ENCODE results near the gene TBC1D10B. TPM values are rescaled to one million over a fixed set of nuclear protein-coding genes. Genes with fewer than 3 reads are reported as not detected.

Gene TBC1D10B
- total and polyA plus RNA-seq, 2 of the 8 experiments (the other 6 are each of a cell fraction or from before 2014, with no cell fraction given) = 15.4 to 28.6 TPM

- ChIA-PET CTCF (ENCODE audit: partially characterized antibody) (interaction anchor here (0.5 to 3.5 kb wide), 7 partner anchors 10 to 160 kb away, joined by 3 to 20 read pairs (median 4); partner anchors contain the start of gene TBC1D10B), POLR2A (ENCODE audit: partially characterized antibody) (interaction anchor here (0.6 to 7.9 kb wide), 24 partner anchors 8 to 578 kb away, joined by 3 to 79 read pairs (median 6); partner anchors contain the start of genes ALDOA, TBC1D10B, ZNF48 and ZNF747)
Observed at GRCh38 chr16:30354423-30355143, 15.7 kb downstream of the TBC1D10B start.

More at GRCh38 chr16:30354423-30355143, 15.7 kb downstream of the TBC1D10B start:
- peak overlapping the region; percentile 51 to 93 (median 81) for H3K4me3 ChIP-seq (ENCODE audit: extremely low read depth in 1 of 4, insufficient read depth in 2 of 4, low read depth in 3 of 4, low read length in 4 of 4)
- 6% methylated on average over 25 of the region's 36 CpGs; no CpG with 5 or more reads in 1 of the 2 experiments for WGBS, 2 experiments (ENCODE audit: extremely low coverage in 1 of 2, insufficient coverage in 1 of 2, insufficient read length in 1 of 2, insufficient replicate concordance in 2 of 2, low coverage in 1 of 2, low lambda C conversion rate in 2 of 2, missing lambda C conversion rate in 1 of 2)
- peaks cover 14 to 37% (median 31%) of the 10 kb centered on the region in 4 experiments for H3K36me3 ChIP-seq (ENCODE audit: control insufficient read depth in 2 of 4, insufficient read depth in 4 of 4, low read length in 3 of 4)
- no peak overlapping the region for H2AFZ ChIP-seq (ENCODE audit: low read length)
- DNase-seq (ENCODE audit: low read depth in 1 of 2, low spot score in 2 of 2) (no peak), FAIRE-seq (no peak)
- H3K18ac ChIP-seq (ENCODE audit: extremely low read depth, low read length) = 0 out of 2 replicates have a peak overlapping the region, but pooled peaks have one; percentile 88
- H3K9me3 ChIP-seq (ENCODE audit: insufficient read depth in 2 of 2, low read depth in 1 of 2, low read length in 1 of 2) = no peaks in the 10 kb centered on the region
- H2BK12ac ChIP-seq (ENCODE audit: low read depth, low read length) = no peak overlapping the region; the same call in 1 of the 2 replicates
- no peaks in the 10 kb centered on the region; the same call in 1 of the 2 replicates for H3K79me1 ChIP-seq (ENCODE audit: low read depth, low read length)
- H2BK20ac ChIP-seq (ENCODE audit: low read length) = no peak overlapping the region
- H3K4me2 ChIP-seq (ENCODE audit: insufficient read depth in 1 of 2, low read depth in 2 of 2, low read length in 2 of 2) = peak overlapping the region; percentile 61 to 88
- no peak overlapping the region for H3K23ac ChIP-seq (ENCODE audit: insufficient read length)
- H3K9ac ChIP-seq (replicated peaks in 1 of 4; ENCODE audit: extremely low read depth in 1 of 4, low read depth in 3 of 4, low read length in 3 of 4) = peak overlapping the region; percentile 77 to 96 (median 90)
- peaks cover 0 to 12% (median 6%) of the 10 kb centered on the region in 4 experiments; a peak in 5 of 7 replicates for H3K4me1 ChIP-seq (replicated peaks in 1 of 4; ENCODE audit: control insufficient read depth in 3 of 4, insufficient read depth in 4 of 4, low read length in 3 of 4)
- no peak overlapping the region for H2AK5ac ChIP-seq (ENCODE audit: low read depth, low read length)
- peak overlapping the region; percentile 66 for H3K56ac ChIP-seq (replicated peaks; ENCODE audit: insufficient read length, low read depth, low read length)
- H4K5ac ChIP-seq (ENCODE audit: insufficient read length, low read depth, low read length) = peak overlapping the region; percentile 88
- H3K27ac ChIP-seq (ENCODE audit: low read depth, low read length) = peak overlapping the region; percentile 82
- H2BK5ac ChIP-seq (ENCODE audit: low read depth, low read length) = peak overlapping the region; percentile 96
- H3K27me3 ChIP-seq (replicated peaks in 1 of 4; ENCODE audit: control insufficient read depth in 3 of 4, extremely low read depth in 1 of 4, insufficient read depth in 3 of 4, low read length in 3 of 4) = no peaks in the 10 kb centered on the region
- H4K91ac ChIP-seq (replicated peaks; ENCODE audit: insufficient read length, low read length) = peak overlapping the region; percentile 42
- H3K14ac ChIP-seq (ENCODE audit: insufficient read length) = no peak overlapping the region
- TF ChIP-seq SAP30 (IDR thresholded peaks at IDR 0.05; ENCODE audit: insufficient read depth, insufficient replicate concordance, low read length) = peak; percentile 64
- no peak for TF ChIP-seq TBP (IDR thresholded peaks at IDR 0.05; ENCODE audit: low read depth, low read length)
- no peak for TF ChIP-seq ATF3 (IDR thresholded peaks at IDR 0.05; ENCODE audit: insufficient read depth, low read depth, low read length)
- peak; percentile 45; the same call in 1 of the 2 replicates for TF ChIP-seq KDM5A (IDR thresholded peaks at IDR 0.05; ENCODE audit: low read length)
- no peak for TF ChIP-seq SUZ12 (IDR thresholded peaks at IDR 0.05; ENCODE audit: low read length)
- TF ChIP-seq, protein P1, sequence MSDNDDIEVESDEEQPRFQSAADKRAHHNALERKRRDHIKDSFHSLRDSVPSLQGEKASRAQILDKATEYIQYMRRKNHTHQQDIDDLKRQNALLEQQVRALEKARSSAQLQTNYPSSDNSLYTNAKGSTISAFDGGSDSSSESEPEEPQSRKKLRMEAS (IDR thresholded peaks at IDR 0.05) = no peak; the same call in 1 of the 2 replicates
- TF ChIP-seq CREB1 (IDR thresholded peaks at IDR 0.05) = no peak
- peak; percentile 65 for TF ChIP-seq USF2 (IDR thresholded peaks at IDR 0.05; ENCODE audit: low read length)
- H2BK15ac ChIP-seq (ENCODE audit: low read length) = no peak overlapping the region
- H4K8ac ChIP-seq (ENCODE audit: extremely low read depth, insufficient read depth, low read length) = peak overlapping the region; percentile 93; the same call in 1 of the 2 replicates
- H4K20me1 ChIP-seq (replicated peaks in 1 of 2; ENCODE audit: control insufficient read depth in 1 of 2, insufficient read depth in 2 of 2, low read length in 2 of 2) = peaks cover 3 to 9% of the 10 kb centered on the region in 2 experiments
- H3K79me2 ChIP-seq (ENCODE audit: control insufficient read depth in 1 of 2, insufficient read depth in 2 of 2, low read length in 2 of 2) = peaks cover 0 to 14% of the 10 kb centered on the region in 2 experiments; a peak in 2 of 4 replicates
- peaks cover 11% of the 10 kb centered on the region for H3K23me2 ChIP-seq (ENCODE audit: low read depth, low read length)
- no peak overlapping the region for H3K4ac ChIP-seq (replicated peaks; ENCODE audit: insufficient read length, low read depth, low read length)
- no peak overlapping the region for H2BK120ac ChIP-seq (replicated peaks; ENCODE audit: low read depth, low read length)
